GM12872 (cell line): ENCODE measurements around the gene ZNF212.

ENCODE experiments used
- TF ChIP-seq, protein P1 (sequence below): IDR thresholded peaks from 3 replicates; pipeline ENCODE4 v1.5.1; 2011; ENCODE audit warnings: low read depth, mild to moderate bottlenecking, low read length, moderate library complexity; ENCODE audit not compliant: insufficient read depth

The ZNF212 gene

DNA sequence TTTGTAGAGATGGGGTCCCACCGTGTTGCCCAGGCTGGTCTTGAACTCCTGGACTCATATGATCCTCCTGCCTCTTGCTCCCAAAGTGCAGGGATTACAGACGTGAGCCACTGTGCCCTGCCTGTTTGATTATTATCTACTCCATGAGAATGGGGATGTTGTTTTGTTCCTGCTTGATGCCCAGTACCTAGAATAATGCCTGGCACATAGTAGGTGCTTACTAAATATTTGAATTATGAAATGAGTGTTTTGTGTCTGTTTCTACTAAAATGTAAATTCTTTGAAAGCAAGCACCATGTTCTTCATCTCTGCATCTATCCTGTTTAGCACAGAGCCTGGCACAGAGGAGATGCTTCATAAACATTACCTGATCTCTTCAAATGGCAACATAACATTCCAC lies 63.4 kb downstream of the ZNF212 start:
- TF ChIP-seq, protein P1, sequence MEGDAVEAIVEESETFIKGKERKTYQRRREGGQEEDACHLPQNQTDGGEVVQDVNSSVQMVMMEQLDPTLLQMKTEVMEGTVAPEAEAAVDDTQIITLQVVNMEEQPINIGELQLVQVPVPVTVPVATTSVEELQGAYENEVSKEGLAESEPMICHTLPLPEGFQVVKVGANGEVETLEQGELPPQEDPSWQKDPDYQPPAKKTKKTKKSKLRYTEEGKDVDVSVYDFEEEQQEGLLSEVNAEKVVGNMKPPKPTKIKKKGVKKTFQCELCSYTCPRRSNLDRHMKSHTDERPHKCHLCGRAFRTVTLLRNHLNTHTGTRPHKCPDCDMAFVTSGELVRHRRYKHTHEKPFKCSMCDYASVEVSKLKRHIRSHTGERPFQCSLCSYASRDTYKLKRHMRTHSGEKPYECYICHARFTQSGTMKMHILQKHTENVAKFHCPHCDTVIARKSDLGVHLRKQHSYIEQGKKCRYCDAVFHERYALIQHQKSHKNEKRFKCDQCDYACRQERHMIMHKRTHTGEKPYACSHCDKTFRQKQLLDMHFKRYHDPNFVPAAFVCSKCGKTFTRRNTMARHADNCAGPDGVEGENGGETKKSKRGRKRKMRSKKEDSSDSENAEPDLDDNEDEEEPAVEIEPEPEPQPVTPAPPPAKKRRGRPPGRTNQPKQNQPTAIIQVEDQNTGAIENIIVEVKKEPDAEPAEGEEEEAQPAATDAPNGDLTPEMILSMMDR = no peak

DNA sequence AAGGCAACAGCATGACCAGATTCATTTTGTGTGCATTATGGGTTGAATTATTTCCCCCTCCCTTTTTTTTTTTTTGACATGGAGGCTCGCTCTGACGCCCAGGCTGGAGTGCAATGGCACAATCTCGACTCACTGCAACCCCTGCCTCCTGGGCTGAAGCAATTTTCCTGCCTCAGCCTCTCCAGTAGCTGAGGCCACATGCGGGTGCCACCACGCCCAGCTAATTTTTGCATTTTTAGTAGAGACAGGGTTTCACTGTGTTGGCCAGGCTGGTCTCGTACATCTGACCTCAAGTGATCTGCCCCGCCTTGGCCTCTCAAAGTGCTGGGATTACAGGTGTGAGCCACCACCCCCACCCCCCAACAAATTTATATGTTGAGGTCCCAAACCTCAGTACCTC lies 64.6 kb downstream of the ZNF212 start:
- TF ChIP-seq, protein P1 = no peak
